HG02642 (cell line): ENCODE data around the gene PLA2G2D.

Experiments used
- ATAC-seq: cut with Tn5 transposase; IDR thresholded peaks from one replicate; pipeline ENCODE4 v1.9.1; 2021; ENCODE audit warnings: mild to moderate bottlenecking; ENCODE audit not compliant: unreplicated experiment, poor library complexity

PLA2G2D gene

GRCh38 chr1:20119347-20119746 is at the start of gene PLA2G2D:
PLA2G2D (minus strand) TSS chr1:20119536; CDS start chr1:20119498, 38 bp downstream.
- no peak for ATAC-seq

GRCh38 chr1:20168564-20169491 is 49.5 kb upstream of the PLA2G2D start:
- no peak for ATAC-seq

- ATAC-seq = no peak
Measured at GRCh38 chr1:20167126-20167525, 47.8 kb upstream of the PLA2G2D start.

GRCh38 chr1:20166051-20166450 is 46.7 kb upstream of the PLA2G2D start:
- no peak for ATAC-seq

GRCh38 chr1:20165522-20165951 is 46.2 kb upstream of the PLA2G2D start:
- ATAC-seq = no peak

- no peak for ATAC-seq
Measured at GRCh38 chr1:20164694-20165202, 45.4 kb upstream of the PLA2G2D start.

- no peak for ATAC-seq
Measured at GRCh38 chr1:20160034-20160433, 40.7 kb upstream of the PLA2G2D start.

- ATAC-seq = no peak
Measured at GRCh38 chr1:20158358-20159070, 39.2 kb upstream of the PLA2G2D start.

GRCh38 chr1:20154301-20154831 is 35.0 kb upstream of the PLA2G2D start:
- no peak for ATAC-seq

GRCh38 chr1:20153000-20153418 is 33.7 kb upstream of the PLA2G2D start:
- no peak for ATAC-seq

- peak; percentile 13 for ATAC-seq
Measured at GRCh38 chr1:20152599-20152930, 33.2 kb upstream of the PLA2G2D start.

- ATAC-seq = peak; percentile 63
Measured at GRCh38 chr1:20151906-20152598, 32.7 kb upstream of the PLA2G2D start.

- ATAC-seq = no peak
Measured at GRCh38 chr1:20150969-20151368, 31.6 kb upstream of the PLA2G2D start.

- no peak for ATAC-seq
Measured at GRCh38 chr1:20150326-20150705, 31.0 kb upstream of the PLA2G2D start.

GRCh38 chr1:20149601-20150325 is 30.4 kb upstream of the PLA2G2D start:
- no peak for ATAC-seq

- no peak for ATAC-seq
Measured at GRCh38 chr1:20148571-20149500, 29.5 kb upstream of the PLA2G2D start.

GRCh38 chr1:20147846-20148570 is 28.7 kb upstream of the PLA2G2D start:
- no peak for ATAC-seq
